Chondrocyte (in vitro differentiated cells): Measurements from ENCODE around the gene MT1X. TPM values are rescaled to one million over a fixed set of nuclear protein-coding genes. Genes with fewer than 3 reads are reported as not detected.
"Not testable (repeated sequence)": the region's sequence is repeated elsewhere in the genome, so short reads cannot be mapped to it uniquely, and the experiment has no call there.

ENCODE experiments used
- DNase-seq: peaks from one replicate; pipeline ENCODE4 v3.0.0; 2021; ENCODE audit warnings: mixed read lengths, low spot score
- H3K27ac Mint-ChIP-seq: one replicate; pipeline ENCODE4 v1.8.0; 2021; ENCODE audit warnings: mild to moderate bottlenecking, moderate library complexity, mixed read lengths; ENCODE audit not compliant: unreplicated experiment
- H3K27me3 Mint-ChIP-seq: 2 replicates; pipeline ENCODE4 v1.8.0; 2021; ENCODE audit warnings: low read depth, mixed read lengths
- H3K36me3 Mint-ChIP-seq: 2 replicates; pipeline ENCODE4 v1.8.0; 2021; ENCODE audit warnings: low read depth, mixed read lengths
- H3K4me1 Mint-ChIP-seq: 2 replicates; pipeline ENCODE4 v1.8.0; 2021; ENCODE audit warnings: low read depth, mild to moderate bottlenecking, mixed read lengths
- H3K4me3 Mint-ChIP-seq: one replicate; pipeline ENCODE4 v1.8.0; 2021; ENCODE audit warnings: mild to moderate bottlenecking, moderate library complexity, mixed read lengths; ENCODE audit not compliant: unreplicated experiment
- H3K9me3 Mint-ChIP-seq: 2 replicates; pipeline ENCODE4 v1.8.0; 2021; ENCODE audit warnings: low read depth, mixed read lengths
- CTCF ChIP-seq: fragments of 200-600 bp; sonication (generic); IDR thresholded peaks from 2 replicates; pipeline ENCODE4 v1.5.0; 2021; ENCODE audit warnings: antibody characterized with exemption, mild to moderate bottlenecking, moderate library complexity
- total RNA-seq: library from RNA; stranded (reverse); gene quantifications from 3 replicates; pipeline ENCODE4 v1.2.1, GENCODE V29; 2021

MT1X gene
- total RNA-seq, 1 donor from 2014 or later = 36.6 TPM

- Mint-ChIP-seq H3K4me3 (no peak overlapping the region), H3K9me3 (no peaks in the 10 kb centered on the region), H3K36me3 (peaks cover 3% of the 10 kb centered on the region), H3K27ac (no peak overlapping the region), H3K27me3 (peaks cover 31% of the 10 kb centered on the region), H3K4me1 (peaks cover 15% of the 10 kb centered on the region)
- TF ChIP-seq CTCF = no peak
- DNase-seq = no peak
These were observed 9.3 kb upstream of the MT1X start for GRCh38 chr16:56672761-56673536.

- H3K27me3 Mint-ChIP-seq = peaks cover 23% of the 10 kb centered on the region
These were observed 8.3 kb upstream of the MT1X start for GRCh38 chr16:56673921-56674320.

GRCh38 chr16:56674570-56674969, 7.7 kb upstream of the MT1X start:
- not testable (repeated sequence) for H3K27ac Mint-ChIP-seq, H3K36me3 Mint-ChIP-seq, DNase-seq, H3K4me3 Mint-ChIP-seq, H3K9me3 Mint-ChIP-seq
- Mint-ChIP-seq H3K27me3 (peaks cover 17% of the 10 kb centered on the region), H3K4me1 (peaks cover 11% of the 10 kb centered on the region)

More at GRCh38 chr16:56673921-56674320, 8.3 kb upstream of the MT1X start:
- Mint-ChIP-seq H3K36me3 (peaks cover 3% of the 10 kb centered on the region), H3K27ac (no peak overlapping the region), H3K4me3 (no peak overlapping the region), H3K4me1 (peaks cover 11% of the 10 kb centered on the region), H3K9me3 (no peaks in the 10 kb centered on the region)
- TF ChIP-seq CTCF = peak; percentile 78
- no peak for DNase-seq

DNA sequence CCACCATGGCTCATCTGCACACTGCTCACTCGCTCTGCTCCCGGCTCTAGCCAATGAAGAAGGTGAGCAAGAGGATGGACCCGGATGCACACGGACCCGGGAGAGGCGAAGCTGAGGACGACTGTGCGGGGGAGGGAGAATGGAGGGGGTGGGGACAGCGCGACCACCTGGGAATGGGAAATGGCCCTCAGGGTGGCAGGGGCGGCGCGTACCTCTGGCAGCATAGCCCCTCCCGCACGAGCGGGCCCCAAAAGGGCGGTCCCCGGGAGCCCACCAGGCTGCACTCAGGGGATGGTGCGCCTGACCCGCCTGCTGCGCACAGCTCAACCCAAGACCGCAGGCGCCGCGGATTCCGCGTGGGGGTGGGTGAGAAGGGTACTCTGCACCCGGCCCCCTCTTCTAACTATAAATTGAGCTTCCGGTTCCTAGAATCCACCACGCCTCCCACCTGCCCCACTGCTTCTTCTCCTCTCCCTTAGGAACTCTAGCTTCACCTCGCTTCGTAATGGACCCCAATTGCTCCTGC, 6.5 kb upstream of the MT1X start:
- peaks cover 11% of the 10 kb centered on the region for H3K4me1 Mint-ChIP-seq
- peak overlapping the region; percentile 38 for H3K4me3 Mint-ChIP-seq
- H3K36me3 Mint-ChIP-seq = peaks cover 3% of the 10 kb centered on the region
- H3K9me3 Mint-ChIP-seq = no peaks in the 10 kb centered on the region
- DNase-seq = no peak
- no peak overlapping the region for H3K27ac Mint-ChIP-seq
- TF ChIP-seq CTCF = no peak
- peaks cover 11% of the 10 kb centered on the region for H3K27me3 Mint-ChIP-seq

- H3K27ac Mint-ChIP-seq = no peak overlapping the region
- no peaks in the 10 kb centered on the region for H3K9me3 Mint-ChIP-seq
- H3K27me3 Mint-ChIP-seq = peaks cover 11% of the 10 kb centered on the region
- no peak for TF ChIP-seq CTCF
- H3K4me3 Mint-ChIP-seq = no peak overlapping the region
- peaks cover 3% of the 10 kb centered on the region for H3K36me3 Mint-ChIP-seq
- peaks cover 20% of the 10 kb centered on the region for H3K4me1 Mint-ChIP-seq
- DNase-seq = no peak
These were observed 4.8 kb upstream of the MT1X start for GRCh38 chr16:56677474-56677873.
